Measurements from ENCODE around the gene EFCAB6.

The EFCAB6 gene

GRCh38 chr22:43516386-43516785, 295.7 kb downstream of the EFCAB6 start:
- H3K4me3 ChIP-seq (ENCODE audit: low read length), result no peak overlapping the region
- DNase-seq (ENCODE audit: low read depth), result no peak
- no peak for TF ChIP-seq CTCF (conservative IDR thresholded peaks at IDR 0.05; ENCODE audit: low read depth, low read length)

- DNase-seq (ENCODE audit: low read depth), result no peak
- no peak for TF ChIP-seq CTCF (conservative IDR thresholded peaks at IDR 0.05; ENCODE audit: low read depth, low read length)
- H3K4me3 ChIP-seq (ENCODE audit: low read length), result no peak overlapping the region
Measured at GRCh38 chr22:43515902-43516301, 296.2 kb downstream of the EFCAB6 start.

GRCh38 chr22:43515411-43515810, 296.7 kb downstream of the EFCAB6 start:
- TF ChIP-seq CTCF (conservative IDR thresholded peaks at IDR 0.05; ENCODE audit: low read depth, low read length), result no peak
- no peak overlapping the region for H3K4me3 ChIP-seq (ENCODE audit: low read length)
- no peak for DNase-seq (ENCODE audit: low read depth)

- no peak for TF ChIP-seq CTCF (conservative IDR thresholded peaks at IDR 0.05; ENCODE audit: low read depth, low read length)
Measured at GRCh38 chr22:43514476-43515157, 297.5 kb downstream of the EFCAB6 start.

GRCh38 chr22:43512279-43512678, 299.8 kb downstream of the EFCAB6 start:
- no peak for TF ChIP-seq CTCF (conservative IDR thresholded peaks at IDR 0.05; ENCODE audit: low read depth, low read length)
- H3K4me3 ChIP-seq (ENCODE audit: low read length), result no peak overlapping the region

More at GRCh38 chr22:43514476-43515157, 297.5 kb downstream of the EFCAB6 start:
- H3K4me3 ChIP-seq (ENCODE audit: low read length), result no peak overlapping the region
- no peak for DNase-seq (ENCODE audit: low read depth)

GRCh38 chr22:43511276-43511910, 300.7 kb downstream of the EFCAB6 start:
- no peak for TF ChIP-seq CTCF (conservative IDR thresholded peaks at IDR 0.05; ENCODE audit: low read depth, low read length)
- no peak for DNase-seq (ENCODE audit: low read depth)
- no peak overlapping the region for H3K4me3 ChIP-seq (ENCODE audit: low read length)

More at GRCh38 chr22:43512279-43512678, 299.8 kb downstream of the EFCAB6 start:
- no peak for DNase-seq (ENCODE audit: low read depth)

All from retinal pigment epithelial cell (primary cell).